ENCODE results near the gene RNMT.
A peak's percentile ranks its signal among the peaks of the same experiment; 100 is the strongest.

Gene RNMT

DNA sequence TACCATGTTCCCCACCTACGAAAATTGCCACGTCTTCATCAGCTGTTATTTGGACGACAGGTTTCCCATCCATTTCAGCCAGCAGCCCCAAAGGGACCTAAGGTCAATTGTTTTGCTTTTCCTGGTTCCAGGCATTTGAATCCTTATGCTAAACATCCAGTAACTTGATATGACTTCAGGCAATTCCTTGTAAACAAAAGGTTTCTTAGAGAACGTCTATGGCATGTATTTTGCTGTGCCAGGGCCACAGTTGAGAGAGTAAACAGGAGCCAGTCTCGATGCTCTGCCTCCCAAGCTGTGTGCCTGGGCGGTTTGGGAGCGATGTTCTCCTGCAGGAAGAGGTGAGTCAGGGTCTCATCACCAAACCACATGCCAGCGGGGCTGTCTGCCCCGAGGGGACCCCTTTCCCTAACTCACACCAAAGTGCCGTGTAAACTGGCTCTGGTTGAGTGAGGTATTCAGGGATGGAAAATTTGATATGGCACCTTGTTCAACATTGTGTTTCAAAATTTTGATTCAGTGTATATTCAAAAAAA, 84.5 kb downstream of the RNMT start:
- TF ChIP-seq, protein P1, sequence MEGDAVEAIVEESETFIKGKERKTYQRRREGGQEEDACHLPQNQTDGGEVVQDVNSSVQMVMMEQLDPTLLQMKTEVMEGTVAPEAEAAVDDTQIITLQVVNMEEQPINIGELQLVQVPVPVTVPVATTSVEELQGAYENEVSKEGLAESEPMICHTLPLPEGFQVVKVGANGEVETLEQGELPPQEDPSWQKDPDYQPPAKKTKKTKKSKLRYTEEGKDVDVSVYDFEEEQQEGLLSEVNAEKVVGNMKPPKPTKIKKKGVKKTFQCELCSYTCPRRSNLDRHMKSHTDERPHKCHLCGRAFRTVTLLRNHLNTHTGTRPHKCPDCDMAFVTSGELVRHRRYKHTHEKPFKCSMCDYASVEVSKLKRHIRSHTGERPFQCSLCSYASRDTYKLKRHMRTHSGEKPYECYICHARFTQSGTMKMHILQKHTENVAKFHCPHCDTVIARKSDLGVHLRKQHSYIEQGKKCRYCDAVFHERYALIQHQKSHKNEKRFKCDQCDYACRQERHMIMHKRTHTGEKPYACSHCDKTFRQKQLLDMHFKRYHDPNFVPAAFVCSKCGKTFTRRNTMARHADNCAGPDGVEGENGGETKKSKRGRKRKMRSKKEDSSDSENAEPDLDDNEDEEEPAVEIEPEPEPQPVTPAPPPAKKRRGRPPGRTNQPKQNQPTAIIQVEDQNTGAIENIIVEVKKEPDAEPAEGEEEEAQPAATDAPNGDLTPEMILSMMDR (IDR thresholded peaks at IDR 0.05; ENCODE audit: low read length, missing control alignments) = no peak
- no peak overlapping the region for H3K4me3 ChIP-seq (replicated peaks; ENCODE audit: low read depth, low read length)
- DNase-seq (ENCODE audit: low read depth) = no peak

DNA sequence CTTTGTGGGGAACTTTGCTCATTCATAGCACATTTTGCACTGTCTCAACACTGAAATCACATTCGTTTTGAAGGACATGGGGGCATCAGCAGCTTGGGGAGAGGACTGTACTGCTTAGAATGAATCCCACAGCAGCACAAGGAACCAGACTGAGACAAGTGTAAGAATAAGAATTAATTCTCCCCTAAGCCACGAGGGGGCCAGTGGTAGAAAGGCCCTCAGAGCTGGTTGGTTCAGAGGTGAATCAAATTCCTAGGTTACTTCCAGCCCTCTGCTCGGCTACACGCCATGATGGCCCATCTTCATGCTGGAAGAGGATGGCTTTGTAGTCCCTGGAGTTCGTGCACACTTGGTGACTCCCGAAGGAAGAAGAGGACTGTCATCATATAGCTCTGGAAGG, 85.5 kb downstream of the RNMT start:
- no peak for DNase-seq (ENCODE audit: low read depth)
- no peak overlapping the region for H3K4me3 ChIP-seq (replicated peaks; ENCODE audit: low read depth, low read length)
- TF ChIP-seq, protein P1 (IDR thresholded peaks at IDR 0.05; ENCODE audit: low read length, missing control alignments) = no peak

DNA sequence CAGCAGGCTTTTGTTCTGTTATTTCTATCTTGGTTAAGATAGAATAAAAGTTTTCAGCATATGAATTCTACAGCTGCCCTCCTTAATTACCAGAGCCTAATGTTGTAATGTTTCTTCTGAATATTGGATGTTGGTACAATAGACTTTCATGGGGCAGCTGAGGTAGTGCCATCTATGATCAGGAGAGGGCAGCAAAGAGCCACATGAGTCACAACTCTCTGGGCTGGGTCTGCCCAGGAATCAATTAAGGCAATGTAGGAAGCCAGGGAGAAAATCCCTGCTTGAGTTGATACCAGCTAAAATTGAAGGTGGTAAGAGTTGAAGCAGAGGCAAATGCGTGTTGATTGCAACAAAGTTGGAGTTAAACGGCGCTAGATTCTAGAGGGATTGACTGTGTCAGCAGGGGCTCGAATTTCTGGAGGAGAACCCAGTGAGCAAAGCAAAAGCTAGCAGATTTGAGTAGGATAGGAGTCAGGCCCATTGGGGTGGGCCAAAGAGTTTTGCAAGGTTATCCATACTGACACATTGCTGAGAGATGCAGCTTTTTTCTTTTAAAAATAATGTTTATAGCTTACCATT, 86.9 kb downstream of the RNMT start:
- TF ChIP-seq, protein P1 (IDR thresholded peaks at IDR 0.05; ENCODE audit: low read length, missing control alignments) = peak; percentile 93
- H3K4me3 ChIP-seq (replicated peaks; ENCODE audit: low read depth, low read length) = no peak overlapping the region
- DNase-seq (ENCODE audit: low read depth) = peak; percentile 68
